MM.1S (cell line): ENCODE data around the gene APOL3.

Source experiments
- EZH2 ChIP-seq: fragments of 300-600 bp; sonication (generic); optimal IDR thresholded peaks from 2 replicates; pipeline ENCODE3; 2017; ENCODE audit warnings: low read depth, mild to moderate bottlenecking, antibody characterized with exemption, low read length, mixed read lengths
- TF ChIP-seq, protein P1 (sequence below): fragments of 300-600 bp; sonication (generic); IDR thresholded peaks from 2 replicates; pipeline ENCODE4 v1.5.1; 2016; ENCODE audit warnings: antibody characterized with exemption, low read length, mixed read lengths

GRCh38 chr22:36196254-36197064 lies 35.9 kb upstream of the APOL3 start:
- TF ChIP-seq, protein P1, sequence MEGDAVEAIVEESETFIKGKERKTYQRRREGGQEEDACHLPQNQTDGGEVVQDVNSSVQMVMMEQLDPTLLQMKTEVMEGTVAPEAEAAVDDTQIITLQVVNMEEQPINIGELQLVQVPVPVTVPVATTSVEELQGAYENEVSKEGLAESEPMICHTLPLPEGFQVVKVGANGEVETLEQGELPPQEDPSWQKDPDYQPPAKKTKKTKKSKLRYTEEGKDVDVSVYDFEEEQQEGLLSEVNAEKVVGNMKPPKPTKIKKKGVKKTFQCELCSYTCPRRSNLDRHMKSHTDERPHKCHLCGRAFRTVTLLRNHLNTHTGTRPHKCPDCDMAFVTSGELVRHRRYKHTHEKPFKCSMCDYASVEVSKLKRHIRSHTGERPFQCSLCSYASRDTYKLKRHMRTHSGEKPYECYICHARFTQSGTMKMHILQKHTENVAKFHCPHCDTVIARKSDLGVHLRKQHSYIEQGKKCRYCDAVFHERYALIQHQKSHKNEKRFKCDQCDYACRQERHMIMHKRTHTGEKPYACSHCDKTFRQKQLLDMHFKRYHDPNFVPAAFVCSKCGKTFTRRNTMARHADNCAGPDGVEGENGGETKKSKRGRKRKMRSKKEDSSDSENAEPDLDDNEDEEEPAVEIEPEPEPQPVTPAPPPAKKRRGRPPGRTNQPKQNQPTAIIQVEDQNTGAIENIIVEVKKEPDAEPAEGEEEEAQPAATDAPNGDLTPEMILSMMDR = no peak
- TF ChIP-seq EZH2 = no peak
